Sigmoid colon (tissue), 7 donors: ENCODE data around the gene ITPRIPL2. TPM values are rescaled to one million over a fixed set of nuclear protein-coding genes. Genes with fewer than 3 reads are reported as not detected.

Experiments
- polyA plus RNA-seq, 3 donors: library from polyadenylated mRNA; stranded (reverse); fragments of 200-250 nt; gene quantifications; one replicate each; pipeline ENCODE4 v1.2.3, GENCODE V29; 2013
- total RNA-seq, 4 donors: library from RNA; depleted of rRNA; stranded (reverse); fragments of >200 nt; gene quantifications; one replicate each; pipeline ENCODE4 v1.1.0, GENCODE V29; 2016
- donor health status: healthy with polysubstance abuse.
- donor health status: Bipolar disorder and iron deficiency.
- donor health status: healthy.

The ITPRIPL2 gene
- total and polyA plus RNA-seq, 7 donors = 5.5 to 61.6 (median 28.1) TPM

Other genes with a start within 250 kb of the ITPRIPL2 start
- gene SMG1, start 187.6 kb upstream of the ITPRIPL2 start, total RNA-seq = 100 to 1,000 TPM in 1 of 4 donors, 10 to 100 TPM in 3; 72.8 to 112 (median 75.7) TPM
- 10 to 100 TPM in 1 of 3 donors, 1 to 10 TPM in 2; 6.0 to 23.0 (median 7.8) TPM for gene SMG1, start 187.6 kb upstream of the ITPRIPL2 start, polyA plus RNA-seq
- under 1 TPM; 0.16 to 0.55 (median 0.38) TPM for gene TMC7, start 130.0 kb upstream of the ITPRIPL2 start, total RNA-seq
- gene TMC7, start 130.0 kb upstream of the ITPRIPL2 start, polyA plus RNA-seq = 1 to 10 TPM in 2 of 3 donors, under 1 TPM in 1; 0.46 to 3.1 (median 1.8) TPM
- 10 to 100 TPM; 17.1 to 21.3 (median 18.8) TPM for gene COQ7, start 46.4 kb upstream of the ITPRIPL2 start, total RNA-seq
- gene COQ7, start 46.4 kb upstream of the ITPRIPL2 start, polyA plus RNA-seq = 10 to 100 TPM; 14.4 to 22.2 (median 21.5) TPM
- 1 to 10 TPM in 3 of 4 donors, under 1 TPM in 1; 0.68 to 2.5 (median 1.8) TPM for gene SYT17, start 54.3 kb downstream of the ITPRIPL2 start, total RNA-seq
- 1 to 10 TPM; 2.2 to 7.6 (median 4.2) TPM for gene SYT17, start 54.3 kb downstream of the ITPRIPL2 start, polyA plus RNA-seq
- not detected for gene CLEC19A, start 171.8 kb downstream of the ITPRIPL2 start, total RNA-seq
- not detected for gene CLEC19A, start 171.8 kb downstream of the ITPRIPL2 start, polyA plus RNA-seq